ELF-1 (cell line): ENCODE results near the gene CLCN1.
"Not testable (repeated sequence)": the region's sequence is repeated elsewhere in the genome, so short reads cannot be mapped to it uniquely, and the experiment has no call there.

Experiments used
- DNase-seq: peaks from one replicate; pipeline ENCODE4 v3.0.0-alpha.2; 2016; ENCODE audit warnings: low read depth, low spot score

Gene CLCN1

DNA sequence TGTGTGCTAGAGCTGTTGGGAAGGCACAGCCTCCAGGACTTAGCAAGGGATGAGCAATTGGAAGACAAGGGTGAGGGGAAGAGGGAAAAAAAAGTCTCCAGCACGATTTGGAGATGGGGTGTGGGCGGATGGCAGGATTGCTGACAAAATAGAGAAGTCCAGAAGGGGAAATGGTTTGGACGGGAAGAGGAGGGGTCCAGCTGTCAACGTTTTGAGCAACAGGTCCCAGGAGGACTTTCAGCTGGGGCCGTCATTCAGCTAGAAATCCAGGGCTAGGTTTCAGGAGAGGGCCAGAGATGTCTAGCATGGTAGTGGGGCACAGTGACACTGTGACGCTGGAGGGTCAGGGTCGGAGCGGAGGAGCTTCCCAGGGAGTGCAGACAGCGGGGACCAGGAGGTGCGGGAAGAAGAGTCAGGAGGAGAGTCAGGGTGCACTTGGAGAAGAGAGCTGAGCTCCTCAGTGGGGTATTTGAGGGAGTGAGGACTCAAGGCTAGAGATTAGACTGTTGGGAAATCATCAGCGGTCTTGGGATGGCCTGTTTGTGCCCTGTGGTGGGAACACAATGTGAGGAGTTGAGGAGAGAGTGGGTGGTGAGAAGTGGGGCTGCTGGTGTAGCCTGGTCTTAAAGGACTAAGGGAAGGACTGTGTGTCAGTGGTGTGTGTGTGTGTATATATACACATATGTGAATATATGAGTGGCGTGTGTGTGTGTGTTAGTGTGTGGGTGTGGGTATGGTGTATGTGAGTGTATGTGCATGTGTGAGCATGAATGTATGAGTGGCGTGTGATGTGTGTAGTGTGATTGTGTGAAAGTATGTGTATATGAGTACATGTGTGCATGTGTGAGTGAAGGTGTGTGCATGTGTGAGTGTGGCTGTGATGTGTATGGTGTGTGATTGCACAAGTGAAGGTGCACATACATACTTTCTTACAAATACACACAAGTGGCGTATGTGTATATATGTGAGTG, 69.0 kb downstream of the CLCN1 start:
- DNase-seq = no peak

DNA sequence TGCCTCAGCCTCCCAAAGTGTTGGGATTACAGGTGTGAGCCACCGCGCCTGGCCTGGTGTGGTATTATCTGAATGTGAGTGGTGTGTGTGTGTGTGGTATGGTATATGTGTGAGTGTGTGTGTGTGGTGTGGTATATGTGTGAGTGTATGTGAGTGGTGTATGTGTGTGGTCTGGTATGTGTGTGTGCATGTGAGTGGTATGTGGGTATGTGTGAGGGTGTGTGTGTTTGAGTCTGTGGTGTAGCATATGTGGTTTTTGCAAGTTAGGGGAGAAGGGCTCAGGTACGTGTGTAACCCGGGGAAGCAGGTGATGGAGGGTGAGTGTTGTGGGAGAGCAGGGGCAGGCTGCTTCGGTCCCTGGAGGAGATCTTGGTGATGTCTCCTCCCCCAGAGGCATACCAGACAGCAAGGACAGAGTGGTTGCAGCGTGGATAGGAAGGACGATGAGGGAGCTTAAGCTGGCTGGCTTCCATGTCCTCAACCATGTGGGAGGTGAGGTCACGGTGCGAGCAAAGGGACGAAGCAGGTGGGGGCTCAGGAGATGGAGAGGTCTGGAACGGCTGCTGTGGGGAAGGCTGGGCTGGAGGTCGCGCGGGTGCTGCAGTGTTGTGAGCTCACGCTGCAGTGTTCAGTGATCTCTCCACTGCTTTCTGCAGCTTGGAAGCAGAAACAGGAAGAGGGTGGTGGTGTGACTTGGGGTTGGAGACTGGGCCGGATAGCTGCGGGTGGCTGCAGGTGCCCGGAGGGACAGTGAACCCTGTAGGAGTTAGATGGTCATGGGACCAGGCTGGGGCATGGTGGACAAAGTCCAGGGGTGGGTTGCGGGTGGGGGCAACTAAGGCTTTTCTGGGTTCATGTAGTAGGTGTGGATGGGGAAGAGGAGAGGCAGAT, 70.2 kb downstream of the CLCN1 start:
- no peak for DNase-seq

DNA sequence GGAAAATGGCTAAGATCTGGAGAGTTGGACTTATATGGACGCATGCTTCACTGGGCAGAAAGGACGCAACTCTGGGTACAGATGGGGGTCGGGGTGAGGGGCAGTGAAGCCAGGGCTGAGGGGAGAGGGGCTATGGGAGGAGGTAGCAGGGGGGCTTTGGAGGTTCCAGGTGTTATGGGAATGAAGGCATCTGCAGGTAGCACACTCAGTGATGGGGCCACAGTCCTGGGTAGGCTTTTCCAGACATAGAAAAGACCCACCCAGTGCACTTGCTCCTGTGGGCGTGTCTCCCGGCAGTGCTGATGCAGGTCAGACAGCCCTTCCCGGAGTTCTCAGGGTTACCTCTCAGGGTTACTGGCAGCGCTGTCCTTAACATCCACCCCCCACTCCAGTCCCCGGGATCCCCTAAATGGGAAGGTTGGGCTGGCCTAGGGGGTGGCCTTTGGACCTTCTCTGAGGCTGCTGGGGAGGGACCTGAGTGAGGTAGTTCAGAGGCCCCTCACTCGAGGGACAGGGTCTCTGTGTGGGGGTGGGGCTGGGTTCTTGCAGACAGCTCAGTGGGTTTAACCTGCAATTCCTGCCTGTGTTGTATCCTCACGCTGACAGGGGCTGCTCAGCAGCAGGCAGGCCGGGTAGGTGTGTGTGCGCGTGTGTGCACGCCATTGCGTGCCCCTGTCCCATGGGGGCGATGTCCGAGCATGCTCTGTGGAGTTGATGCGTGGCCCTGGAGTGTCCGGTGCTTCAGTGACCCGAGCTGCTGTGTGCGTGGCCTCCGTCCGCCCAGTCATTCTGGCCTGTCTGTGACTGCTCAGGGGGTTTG, 71.5 kb downstream of the CLCN1 start:
- peak; percentile 37 for DNase-seq

DNA sequence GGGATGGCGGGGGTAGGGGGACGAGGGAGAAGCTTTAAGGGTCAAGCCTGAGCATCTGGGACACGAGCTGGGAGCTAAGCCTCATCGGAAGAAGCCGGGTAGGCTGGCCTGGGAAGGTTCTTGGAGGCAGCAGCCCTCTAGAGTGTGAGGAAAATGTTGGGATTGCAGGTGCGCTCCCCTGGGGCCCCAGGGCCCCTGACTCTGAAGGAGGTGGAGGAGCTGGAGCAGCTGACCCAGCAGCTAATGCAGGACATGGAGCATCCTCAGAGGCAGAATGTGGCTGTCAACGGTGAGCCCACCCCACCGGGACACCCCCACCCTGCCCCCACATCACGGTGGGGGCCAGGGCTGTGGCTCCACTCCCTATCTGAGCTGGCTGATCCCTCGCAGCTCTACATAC, 72.1 kb downstream of the CLCN1 start:
- no peak for DNase-seq

DNA sequence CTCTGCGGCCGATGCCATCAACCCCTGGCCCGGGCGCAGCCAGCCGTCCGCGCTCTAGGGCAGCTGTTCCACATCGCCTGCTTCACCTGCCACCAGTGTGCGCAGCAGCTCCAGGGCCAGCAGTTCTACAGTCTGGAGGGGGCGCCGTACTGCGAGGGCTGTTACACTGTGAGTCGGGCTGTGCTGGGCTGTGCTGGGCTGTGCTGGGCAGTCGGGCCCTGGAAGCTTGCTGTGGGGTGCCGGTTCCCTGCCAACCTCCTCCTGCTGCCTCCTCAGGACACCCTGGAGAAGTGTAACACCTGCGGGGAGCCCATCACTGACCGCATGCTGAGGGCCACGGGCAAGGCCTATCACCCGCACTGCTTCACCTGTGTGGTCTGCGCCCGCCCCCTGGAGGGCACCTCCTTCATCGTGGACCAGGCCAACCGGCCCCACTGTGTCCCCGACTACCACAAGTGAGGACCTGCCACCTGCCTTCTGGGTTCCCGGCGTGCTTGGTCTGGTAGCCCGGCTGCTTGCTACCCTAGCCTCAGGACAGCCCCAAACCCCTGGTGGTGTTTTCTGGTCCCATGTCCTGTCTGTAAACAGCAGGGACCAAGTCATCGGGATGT, 72.7 kb downstream of the CLCN1 start:
- DNase-seq = no peak

DNA sequence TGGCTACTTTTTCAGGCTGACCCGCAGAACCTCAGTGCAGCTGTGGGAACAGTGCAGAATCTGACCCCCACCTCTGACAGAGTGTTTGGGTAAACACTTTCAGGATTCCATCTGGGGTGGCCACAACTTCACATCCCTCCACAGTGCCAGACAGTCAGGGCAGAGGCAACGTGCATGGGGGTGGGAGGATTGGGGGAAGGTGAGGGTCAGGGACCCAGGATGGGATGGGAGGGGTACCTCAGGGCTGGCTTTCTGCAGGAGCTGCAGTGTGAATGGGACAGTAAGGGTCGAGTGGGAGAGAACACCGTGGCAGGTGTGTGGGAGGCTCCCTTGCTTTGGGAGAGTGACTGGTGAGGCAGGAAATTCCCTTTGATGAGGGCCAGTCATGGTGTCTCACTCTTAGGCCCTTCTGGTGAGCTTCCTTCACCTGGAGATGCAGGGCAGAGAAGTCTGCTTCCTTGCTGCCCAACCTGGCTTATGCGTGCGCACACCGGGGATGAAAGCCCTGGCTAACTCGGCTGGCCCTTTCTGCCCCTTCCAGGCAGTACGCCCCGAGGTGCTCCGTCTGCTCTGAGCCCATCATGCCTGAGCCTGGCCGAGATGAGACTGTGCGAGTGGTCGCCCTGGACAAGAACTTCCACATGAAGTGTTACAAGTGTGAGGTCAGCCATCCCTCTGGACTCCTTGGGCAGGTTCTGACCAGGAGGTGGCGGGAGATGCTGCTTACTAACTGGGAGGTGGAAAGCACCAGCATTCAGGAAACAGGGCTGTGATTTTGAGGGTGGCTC, 73.6 kb downstream of the CLCN1 start:
- no peak for DNase-seq

DNA sequence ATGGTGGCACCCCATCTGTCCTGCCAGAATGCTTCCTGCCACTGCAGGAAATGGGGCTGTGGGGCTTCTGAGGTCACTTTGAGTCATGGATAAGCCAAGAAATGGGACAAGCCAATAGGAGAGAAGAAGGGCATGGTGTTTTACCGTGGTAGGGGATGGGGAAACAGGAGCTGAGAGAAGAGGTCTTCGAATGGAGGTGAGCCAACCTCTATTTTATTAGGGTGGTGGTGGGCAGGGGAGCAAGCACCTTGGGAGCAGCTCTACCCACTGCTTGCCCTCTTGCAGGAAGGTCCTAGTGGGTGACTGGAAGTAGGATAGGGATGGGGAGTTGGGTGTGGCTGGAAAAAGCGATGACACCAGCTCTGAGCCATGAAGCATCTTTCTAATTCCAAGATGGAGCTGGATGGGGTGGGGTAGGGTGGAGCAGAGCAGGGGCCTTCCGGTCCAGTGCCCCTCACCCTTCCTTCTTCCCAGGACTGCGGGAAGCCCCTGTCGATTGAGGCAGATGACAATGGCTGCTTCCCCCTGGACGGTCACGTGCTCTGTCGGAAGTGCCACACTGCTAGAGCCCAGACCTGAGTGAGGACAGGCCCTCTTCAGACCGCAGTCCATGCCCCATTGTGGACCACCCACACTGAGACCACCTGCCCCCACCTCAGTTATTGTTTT, 74.3 kb downstream of the CLCN1 start:
- no peak for DNase-seq

DNA sequence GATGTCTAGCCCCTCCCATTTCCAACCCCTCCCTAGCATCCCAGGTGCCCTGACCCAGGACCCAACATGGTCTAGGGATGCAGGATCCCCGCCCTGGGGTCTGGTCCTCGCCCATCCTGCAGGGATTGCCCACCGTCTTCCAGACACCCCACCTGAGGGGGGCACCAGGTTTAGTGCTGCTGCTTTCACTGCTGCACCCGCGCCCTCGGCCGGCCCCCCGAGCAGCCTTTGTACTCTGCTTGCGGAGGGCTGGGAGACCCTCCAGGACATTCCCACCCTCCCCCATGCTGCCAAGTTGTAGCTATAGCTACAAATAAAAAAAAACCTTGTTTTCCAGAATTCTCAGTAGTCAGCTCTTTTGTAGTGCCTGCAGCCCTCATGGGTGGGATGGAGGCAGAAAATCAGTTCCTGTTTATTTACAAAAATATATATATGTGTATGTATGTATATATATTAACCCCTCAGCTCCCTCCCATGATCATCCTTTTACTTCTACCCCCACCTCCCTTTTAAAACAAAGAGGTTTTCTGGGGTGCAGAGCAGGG, 74.9 kb downstream of the CLCN1 start:
- DNase-seq = no peak

DNA sequence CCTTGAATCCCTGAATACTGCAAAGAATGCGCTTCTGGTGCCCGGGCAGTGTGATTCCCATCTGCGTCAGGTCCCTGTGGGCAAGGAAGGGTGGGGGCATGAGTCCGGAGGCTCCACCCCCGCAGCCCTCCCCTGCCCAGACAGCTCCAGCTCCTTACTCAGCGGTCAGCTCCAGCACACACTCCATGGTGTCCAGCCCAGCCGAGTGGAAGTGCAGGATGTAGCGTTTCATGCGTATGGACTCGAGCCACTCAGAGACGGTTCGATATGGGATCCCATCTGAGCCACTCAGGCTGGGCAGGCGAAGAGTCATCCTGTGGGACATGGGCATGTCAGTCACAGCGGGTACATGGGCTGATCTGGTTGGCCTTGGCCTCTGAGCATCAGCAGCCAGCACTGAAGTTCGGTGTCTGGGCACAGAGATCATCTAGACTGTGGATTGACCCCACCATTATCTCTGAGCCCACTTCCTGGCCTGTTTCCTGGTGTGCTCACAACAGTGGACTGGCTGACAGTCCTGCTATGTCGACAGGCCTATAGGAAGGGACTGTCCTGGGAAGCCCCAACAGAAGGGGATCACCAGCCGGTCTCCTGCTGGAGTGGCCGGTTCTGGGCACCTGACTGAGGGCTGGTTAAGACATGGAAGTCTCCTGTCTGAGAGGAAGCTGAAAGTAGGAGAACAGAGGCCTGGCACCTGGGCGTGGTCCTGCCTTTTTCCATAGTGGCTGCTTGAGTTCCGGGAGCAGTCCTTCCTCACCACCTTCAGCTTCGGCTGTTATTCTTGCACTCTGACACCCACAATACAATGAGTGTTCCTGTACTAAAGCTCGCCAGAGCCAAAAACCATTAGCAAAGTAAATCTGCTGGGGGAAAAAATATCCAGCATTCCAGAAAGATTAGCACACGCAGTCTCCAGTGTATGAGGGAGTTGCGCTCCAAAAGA, 75.8 kb downstream of the CLCN1 start:
- DNase-seq = no peak

DNA sequence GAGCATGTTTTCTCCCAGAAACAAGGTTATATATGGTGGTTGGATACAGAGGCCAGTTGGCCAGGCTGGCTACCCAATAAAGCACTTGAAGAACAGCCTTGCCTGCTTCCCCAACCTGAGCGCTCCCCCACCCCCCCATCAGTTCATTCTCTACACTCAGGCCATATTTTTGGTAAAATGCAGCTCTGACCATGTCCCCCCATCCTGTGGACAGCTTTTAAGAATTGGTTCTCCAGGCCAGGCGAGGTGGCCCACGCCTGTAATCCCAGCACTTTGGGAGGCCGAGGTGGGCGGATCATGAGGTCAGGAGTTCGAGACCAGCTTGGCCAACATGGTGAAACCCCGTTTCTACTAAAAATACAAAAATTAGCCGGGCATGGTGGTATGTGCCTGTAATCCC, 76.5 kb downstream of the CLCN1 start:
- not testable (repeated sequence) for DNase-seq

DNA sequence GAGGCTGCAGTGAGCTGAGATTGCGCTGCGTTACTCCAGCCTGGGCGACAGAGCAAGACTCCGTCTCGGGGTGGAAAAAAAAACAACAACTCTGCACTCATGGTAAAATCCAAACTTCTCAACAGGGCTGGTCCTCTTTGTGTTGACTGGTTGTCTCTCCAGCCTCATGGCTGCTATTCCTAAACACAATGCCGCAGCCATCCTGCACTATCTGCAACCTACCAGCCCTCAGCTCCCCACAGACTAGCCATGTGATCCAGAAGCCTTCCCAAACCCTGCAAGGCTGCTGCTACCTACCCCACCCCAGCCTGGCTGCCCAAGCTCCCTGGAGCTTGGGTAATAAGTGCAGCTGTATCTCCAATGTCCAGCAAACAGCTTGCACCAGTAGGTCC, 77.0 kb downstream of the CLCN1 start:
- no peak for DNase-seq

DNA sequence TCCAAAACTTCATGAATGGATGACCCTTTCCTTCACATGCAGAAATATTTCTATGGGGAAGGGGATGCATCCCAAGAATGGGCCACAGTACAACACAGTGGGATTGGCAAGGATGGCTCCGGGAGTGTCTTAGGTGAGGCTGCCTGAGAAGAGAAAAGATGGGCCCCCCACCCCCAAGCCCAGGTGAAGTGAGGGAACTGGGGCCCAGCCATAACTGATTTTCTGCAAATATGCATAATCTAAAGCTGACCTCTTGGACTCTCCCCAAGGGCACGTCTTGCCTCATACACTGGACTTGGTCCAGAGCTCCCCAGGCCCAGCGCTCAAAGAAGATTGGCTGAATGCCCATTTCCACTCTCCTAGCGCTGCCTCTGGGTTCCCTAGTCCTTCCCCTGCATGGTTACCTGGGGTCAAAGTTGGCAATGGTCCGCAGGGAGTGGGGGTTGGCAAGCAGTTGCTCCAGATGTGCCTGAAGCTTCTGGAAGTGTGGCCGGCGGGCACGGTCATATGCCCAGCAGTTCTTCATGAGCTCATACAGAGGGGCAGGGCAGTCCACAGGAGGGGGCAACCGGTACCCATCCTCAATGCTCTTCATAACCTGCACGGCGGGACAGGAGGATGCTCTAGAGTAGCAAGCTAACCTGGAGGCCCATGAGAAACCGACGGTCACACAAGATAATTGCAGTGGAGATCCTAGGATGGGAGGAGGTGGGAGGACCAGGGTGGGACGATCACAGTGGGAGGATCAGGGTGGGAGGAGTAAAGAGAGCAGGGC, 77.5 kb downstream of the CLCN1 start:
- no peak for DNase-seq

DNA sequence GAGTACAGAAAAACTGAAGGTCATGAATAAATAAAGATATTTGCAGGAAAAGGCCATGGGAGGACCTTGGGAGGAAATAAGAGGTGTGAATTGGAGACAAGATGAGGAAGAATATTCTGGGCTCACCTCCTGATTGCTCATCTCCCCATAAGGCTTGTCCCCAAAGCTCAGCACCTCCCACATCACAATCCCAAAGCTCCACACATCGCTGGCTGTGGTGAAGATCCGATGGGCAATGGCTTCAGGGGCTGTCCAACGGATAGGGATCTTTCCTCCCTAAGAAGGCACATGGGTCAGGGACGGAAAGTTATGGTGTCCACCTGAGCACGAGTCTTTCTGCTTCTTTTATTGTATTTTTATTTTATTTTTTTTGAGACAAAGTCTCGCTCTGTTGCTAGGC, 78.2 kb downstream of the CLCN1 start:
- no peak for DNase-seq

DNA sequence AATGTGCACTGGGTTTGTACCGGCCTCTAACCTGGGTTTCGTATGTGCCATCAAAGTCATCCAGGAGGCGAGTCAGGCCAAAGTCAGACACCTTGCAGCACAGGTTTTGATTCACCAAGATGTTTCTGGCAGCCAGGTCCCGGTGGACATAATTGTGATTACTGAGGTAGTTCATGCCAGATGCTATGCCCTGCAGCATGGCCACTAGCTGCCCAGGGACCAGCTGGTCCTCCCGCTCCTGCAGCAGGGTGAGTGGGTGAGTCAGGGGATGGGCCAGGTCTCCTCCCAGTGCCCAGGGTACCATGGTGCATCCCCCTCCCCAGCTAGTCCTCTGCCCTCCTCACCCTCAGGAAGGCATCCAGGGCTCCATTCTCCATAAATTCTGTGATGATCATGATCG, 78.9 kb downstream of the CLCN1 start:
- no peak for DNase-seq

DNA sequence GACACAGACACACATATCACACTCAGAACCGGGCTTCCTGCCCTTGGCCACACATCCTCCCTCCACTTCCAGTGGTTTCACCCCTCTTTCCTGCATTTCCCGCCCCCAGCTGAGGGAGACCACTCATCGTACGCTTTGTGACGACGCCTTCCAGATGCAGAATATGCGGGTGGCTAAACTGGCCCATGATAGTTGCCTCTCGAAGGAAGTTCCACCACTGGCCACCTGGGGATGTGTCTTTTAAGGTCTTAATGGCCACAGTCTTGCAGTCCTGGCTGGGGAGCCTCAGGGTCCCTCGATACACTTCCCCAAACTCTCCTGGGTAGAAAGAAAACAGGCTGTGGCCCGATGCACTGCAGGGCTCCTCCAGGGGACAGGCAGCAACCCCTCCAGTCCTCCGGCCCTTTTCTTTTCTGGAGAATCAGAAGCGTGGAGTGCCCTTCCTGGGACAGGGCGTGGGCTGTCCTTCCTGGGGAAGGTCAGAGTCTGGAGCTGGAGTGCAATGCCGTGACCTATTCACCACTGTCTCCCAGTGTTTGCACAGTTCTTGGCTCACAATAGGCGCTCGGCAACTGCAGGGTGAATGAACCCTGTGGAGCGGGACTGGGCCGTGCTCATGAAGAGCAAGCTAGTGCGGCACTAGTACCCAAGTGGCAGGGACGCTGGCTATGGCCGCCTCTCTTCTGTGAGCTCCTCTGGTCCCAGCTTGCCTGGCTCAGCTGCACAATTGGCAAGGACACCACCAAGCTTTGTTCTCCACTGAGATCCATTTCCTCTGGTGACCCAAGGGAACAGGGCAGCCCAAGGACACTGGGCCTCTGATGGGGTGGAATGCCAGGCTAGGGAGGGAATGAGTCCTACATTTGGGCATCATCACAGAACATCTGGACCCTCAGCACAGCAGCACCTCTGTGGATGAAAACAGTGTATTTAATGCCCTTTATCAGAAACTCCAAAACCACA, 79.6 kb downstream of the CLCN1 start:
- no peak for DNase-seq

DNA sequence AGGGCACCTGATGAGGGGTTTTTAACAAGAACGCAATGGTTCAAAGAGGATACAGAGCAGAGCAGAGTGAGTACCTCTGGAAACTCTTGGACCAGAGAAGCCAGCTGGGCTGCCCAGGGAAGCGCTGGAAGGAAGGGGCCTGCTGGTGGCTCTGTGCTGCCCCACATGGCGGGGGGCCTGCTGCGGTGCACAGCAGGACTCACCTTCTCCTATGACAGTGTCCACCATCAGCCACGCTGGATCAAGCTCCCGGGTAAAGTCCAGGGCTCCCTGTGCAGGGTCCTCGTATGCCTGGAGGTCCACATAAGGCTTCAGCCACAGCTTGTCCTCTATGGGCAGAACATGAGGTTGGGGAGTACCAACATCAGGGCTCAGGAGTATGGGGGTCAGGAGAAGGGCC, 80.3 kb downstream of the CLCN1 start:
- no peak for DNase-seq
